Measurements from ENCODE around the gene PURA. TPM values are rescaled to one million over a fixed set of nuclear protein-coding genes. Genes with fewer than 3 reads are reported as not detected.

The PURA gene
- total RNA-seq, 1 experiment from 2014 or later = 9.5 TPM

- intact Hi-C loops (cut with micrococcal nuclease; ENCODE audit: unreplicated experiment) = no loop called here
- ChIA-PET POLR2A (ENCODE audit: low non-redundant PET) (no interaction called here), CTCF (interaction anchor here (1.6 kb wide), 1 partner anchor 72 kb away, joined by 5 read pairs; no protein-coding TSS in a partner anchor)
- BruUV-seq (replicated peaks) = no TSS peak
- Histone ChIP-seq H3K4me3 (ENCODE audit: low read depth, low read length, poor library complexity, severe bottlenecking) (no peak overlapping the region), H3K27ac (ENCODE audit: low read depth, low read length, poor library complexity, severe bottlenecking) (no peak overlapping the region), H3K27me3 (replicated peaks; ENCODE audit: insufficient read depth, low read depth, low read length, poor library complexity) (no peaks in the 10 kb centered on the region), H3K4me1 (ENCODE audit: insufficient read depth, low read length, poor library complexity, severe bottlenecking) (no peaks in the 10 kb centered on the region), H3K9me3 (ENCODE audit: low read depth, low read length, poor library complexity, severe bottlenecking) (no peaks in the 10 kb centered on the region), H3K36me3 (ENCODE audit: insufficient read depth, low read length, poor library complexity, severe bottlenecking) (no peaks in the 10 kb centered on the region)
- no peak for DNase-seq (ENCODE audit: low spot score)
- TF ChIP-seq, protein P1, sequence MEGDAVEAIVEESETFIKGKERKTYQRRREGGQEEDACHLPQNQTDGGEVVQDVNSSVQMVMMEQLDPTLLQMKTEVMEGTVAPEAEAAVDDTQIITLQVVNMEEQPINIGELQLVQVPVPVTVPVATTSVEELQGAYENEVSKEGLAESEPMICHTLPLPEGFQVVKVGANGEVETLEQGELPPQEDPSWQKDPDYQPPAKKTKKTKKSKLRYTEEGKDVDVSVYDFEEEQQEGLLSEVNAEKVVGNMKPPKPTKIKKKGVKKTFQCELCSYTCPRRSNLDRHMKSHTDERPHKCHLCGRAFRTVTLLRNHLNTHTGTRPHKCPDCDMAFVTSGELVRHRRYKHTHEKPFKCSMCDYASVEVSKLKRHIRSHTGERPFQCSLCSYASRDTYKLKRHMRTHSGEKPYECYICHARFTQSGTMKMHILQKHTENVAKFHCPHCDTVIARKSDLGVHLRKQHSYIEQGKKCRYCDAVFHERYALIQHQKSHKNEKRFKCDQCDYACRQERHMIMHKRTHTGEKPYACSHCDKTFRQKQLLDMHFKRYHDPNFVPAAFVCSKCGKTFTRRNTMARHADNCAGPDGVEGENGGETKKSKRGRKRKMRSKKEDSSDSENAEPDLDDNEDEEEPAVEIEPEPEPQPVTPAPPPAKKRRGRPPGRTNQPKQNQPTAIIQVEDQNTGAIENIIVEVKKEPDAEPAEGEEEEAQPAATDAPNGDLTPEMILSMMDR (conservative IDR thresholded peaks at IDR 0.05; ENCODE audit: low read depth, low read length) = no peak
- TF ChIP-seq EZH2 (IDR thresholded peaks at IDR 0.05; ENCODE audit: borderline replicate concordance, low read depth, low read length, poor library complexity, severe bottlenecking) = no peak
These were observed 31.3 kb downstream of the PURA start for GRCh38 chr5:140145256-140145655.

DNA sequence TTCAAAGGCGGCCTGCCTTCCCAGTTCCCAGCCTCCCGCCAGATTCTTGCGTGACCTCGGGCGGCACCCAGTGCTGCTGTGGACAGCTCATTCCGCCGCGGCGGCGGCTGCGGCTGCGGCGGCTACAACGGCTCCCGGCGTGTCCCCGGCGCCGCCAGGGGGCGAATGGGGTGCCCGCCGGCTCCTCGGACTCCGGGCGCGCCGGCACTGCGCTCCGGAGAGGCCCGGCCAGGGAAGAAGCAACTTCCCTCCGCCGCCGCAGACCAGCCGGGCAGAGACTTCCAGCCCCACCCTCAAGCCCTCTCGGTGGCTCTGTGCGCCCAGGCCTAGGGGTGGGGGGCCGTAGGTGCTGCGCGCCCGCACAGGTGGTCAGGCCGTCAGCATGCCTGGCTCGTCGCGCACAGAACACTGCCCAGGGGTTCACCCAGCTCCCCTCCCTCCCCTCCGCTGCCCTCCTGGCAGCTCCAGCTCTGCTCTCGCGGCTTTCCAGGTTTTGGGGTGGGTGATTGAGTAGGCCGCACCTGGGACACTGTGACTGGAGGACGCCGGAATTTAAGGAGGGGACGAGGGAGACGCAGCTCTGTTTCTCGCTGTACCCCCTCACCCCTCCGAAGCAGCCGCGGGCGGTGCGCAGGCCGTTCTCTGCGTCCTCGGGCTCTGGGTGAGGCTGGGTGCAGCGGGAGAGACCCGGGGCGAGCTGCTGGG, 32.1 kb downstream of the PURA start:
- no peaks in the 10 kb centered on the region for H3K27me3 ChIP-seq (replicated peaks; ENCODE audit: insufficient read depth, low read depth, low read length, poor library complexity)
- TF ChIP-seq EZH2 (IDR thresholded peaks at IDR 0.05; ENCODE audit: borderline replicate concordance, low read depth, low read length, poor library complexity, severe bottlenecking) = no peak
- TF ChIP-seq, protein P1 (conservative IDR thresholded peaks at IDR 0.05; ENCODE audit: low read depth, low read length) = no peak
- ChIA-PET POLR2A (ENCODE audit: low non-redundant PET) (no interaction called here), CTCF (no interaction called here)
- H3K36me3 ChIP-seq (ENCODE audit: insufficient read depth, low read length, poor library complexity, severe bottlenecking) = no peaks in the 10 kb centered on the region
- H3K4me3 ChIP-seq (ENCODE audit: low read depth, low read length, poor library complexity, severe bottlenecking) = no peak overlapping the region
- intact Hi-C loops (cut with micrococcal nuclease; ENCODE audit: unreplicated experiment) = no loop called here
- H3K9me3 ChIP-seq (ENCODE audit: low read depth, low read length, poor library complexity, severe bottlenecking) = no peaks in the 10 kb centered on the region
- BruUV-seq (replicated peaks) = no TSS peak
- no peak overlapping the region for H3K27ac ChIP-seq (ENCODE audit: low read depth, low read length, poor library complexity, severe bottlenecking)
- no peaks in the 10 kb centered on the region for H3K4me1 ChIP-seq (ENCODE audit: insufficient read depth, low read length, poor library complexity, severe bottlenecking)
- no peak for DNase-seq (ENCODE audit: low spot score)

DNA sequence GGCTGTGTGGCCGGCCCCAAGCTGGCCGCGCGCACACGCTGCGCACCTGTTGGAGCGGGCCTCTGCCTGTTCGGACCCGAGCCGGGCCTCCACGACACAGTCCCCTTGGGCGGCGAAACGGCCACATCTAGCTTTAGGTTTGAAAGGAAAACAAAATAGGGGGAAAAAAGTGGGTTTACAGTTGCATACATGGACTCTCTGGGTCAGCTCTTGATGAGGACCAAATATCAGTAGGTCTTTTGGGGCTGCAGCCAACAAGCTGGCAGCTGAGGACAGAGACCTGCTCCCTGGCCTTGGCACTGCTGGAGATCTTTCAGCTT, 32.6 kb downstream of the PURA start:
- Histone ChIP-seq H3K4me1 (ENCODE audit: insufficient read depth, low read length, poor library complexity, severe bottlenecking) (no peaks in the 10 kb centered on the region), H3K27ac (ENCODE audit: low read depth, low read length, poor library complexity, severe bottlenecking) (no peak overlapping the region), H3K36me3 (ENCODE audit: insufficient read depth, low read length, poor library complexity, severe bottlenecking) (no peaks in the 10 kb centered on the region), H3K27me3 (replicated peaks; ENCODE audit: insufficient read depth, low read depth, low read length, poor library complexity) (no peaks in the 10 kb centered on the region), H3K4me3 (ENCODE audit: low read depth, low read length, poor library complexity, severe bottlenecking) (no peak overlapping the region), H3K9me3 (ENCODE audit: low read depth, low read length, poor library complexity, severe bottlenecking) (no peaks in the 10 kb centered on the region)
- ChIA-PET POLR2A (ENCODE audit: low non-redundant PET) (interaction anchor here (0.7 kb wide), 1 partner anchor 28 kb away, joined by 6 read pairs; no protein-coding TSS in a partner anchor), CTCF (no interaction called here)
- TF ChIP-seq EZH2 (IDR thresholded peaks at IDR 0.05; ENCODE audit: borderline replicate concordance, low read depth, low read length, poor library complexity, severe bottlenecking) = no peak
- TF ChIP-seq, protein P1 (conservative IDR thresholded peaks at IDR 0.05; ENCODE audit: low read depth, low read length) = no peak
- no peak for DNase-seq (ENCODE audit: low spot score)
- BruUV-seq (replicated peaks) = no TSS peak
- intact Hi-C loops (cut with micrococcal nuclease; ENCODE audit: unreplicated experiment) = no loop called here

Measured in A673 (cell line).